Measurements from ENCODE around the gene RTL1.

GRCh38 chr14:100885617-100886016 lies 17.9 kb downstream of the RTL1 start:
- TF ChIP-seq POLR2A (IDR thresholded peaks at IDR 0.05; ENCODE audit: low read depth) (no peak), CTCF (IDR thresholded peaks at IDR 0.05) (no peak)

All from esophagus muscularis mucosa (tissue), 3 donors.